HG02885 (cell line): Measurements from ENCODE around the gene MAFG.

Experiments used
- ATAC-seq: cut with Tn5 transposase; IDR thresholded peaks from one replicate; pipeline ENCODE4 v1.9.1; 2021; ENCODE audit warnings: mild to moderate bottlenecking; ENCODE audit not compliant: unreplicated experiment, poor library complexity

MAFG gene

GRCh38 chr17:81925860-81926450, 1.6 kb downstream of the MAFG start:
- ATAC-seq = no peak

DNA sequence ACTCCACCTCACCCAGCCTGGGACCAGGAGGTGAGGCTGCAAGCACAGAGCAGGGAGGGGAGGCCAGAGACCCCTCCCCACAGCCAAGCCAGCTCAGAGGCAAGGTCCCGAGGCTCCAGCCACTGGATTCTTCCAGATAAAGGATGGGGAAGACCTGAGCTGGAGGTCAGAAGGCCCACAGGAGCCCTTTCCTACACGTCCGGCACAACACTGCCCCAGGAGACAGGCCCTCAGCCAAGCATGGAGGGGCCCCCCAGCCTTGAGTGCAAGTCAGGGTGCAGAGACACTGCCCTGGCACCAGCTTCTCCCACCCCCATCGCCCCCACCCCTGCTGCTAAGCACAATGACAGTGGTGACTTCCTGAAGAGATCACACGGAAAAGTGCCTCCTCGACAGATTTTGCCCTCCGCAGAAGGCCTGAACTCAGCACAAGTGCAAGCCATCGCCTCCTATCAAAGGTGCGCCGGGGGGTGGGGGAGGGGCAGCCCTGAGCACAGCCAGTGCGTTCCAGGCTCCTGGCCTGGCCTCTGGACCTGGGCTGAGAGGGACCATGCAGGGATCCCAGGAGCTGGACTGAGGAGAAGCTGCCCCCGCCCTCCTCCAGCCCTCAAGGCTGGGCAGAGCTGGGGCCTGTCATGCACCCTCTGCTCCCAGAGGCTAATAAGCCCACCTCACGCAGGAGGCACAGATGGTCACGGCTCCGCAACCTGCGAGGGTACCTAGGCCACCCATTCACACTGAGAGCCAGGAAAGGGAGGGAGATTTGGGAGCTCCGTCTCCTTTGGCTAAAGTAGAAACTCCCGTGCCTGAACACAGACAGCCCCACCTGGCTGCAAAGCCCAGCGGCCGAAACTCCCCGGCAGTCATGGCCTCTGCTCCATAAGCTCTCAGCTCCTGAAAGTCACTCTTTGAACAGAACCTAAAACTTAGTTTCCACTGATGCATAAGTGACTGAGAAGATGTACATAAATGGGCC, 2.7 kb downstream of the MAFG start:
- ATAC-seq = no peak

DNA sequence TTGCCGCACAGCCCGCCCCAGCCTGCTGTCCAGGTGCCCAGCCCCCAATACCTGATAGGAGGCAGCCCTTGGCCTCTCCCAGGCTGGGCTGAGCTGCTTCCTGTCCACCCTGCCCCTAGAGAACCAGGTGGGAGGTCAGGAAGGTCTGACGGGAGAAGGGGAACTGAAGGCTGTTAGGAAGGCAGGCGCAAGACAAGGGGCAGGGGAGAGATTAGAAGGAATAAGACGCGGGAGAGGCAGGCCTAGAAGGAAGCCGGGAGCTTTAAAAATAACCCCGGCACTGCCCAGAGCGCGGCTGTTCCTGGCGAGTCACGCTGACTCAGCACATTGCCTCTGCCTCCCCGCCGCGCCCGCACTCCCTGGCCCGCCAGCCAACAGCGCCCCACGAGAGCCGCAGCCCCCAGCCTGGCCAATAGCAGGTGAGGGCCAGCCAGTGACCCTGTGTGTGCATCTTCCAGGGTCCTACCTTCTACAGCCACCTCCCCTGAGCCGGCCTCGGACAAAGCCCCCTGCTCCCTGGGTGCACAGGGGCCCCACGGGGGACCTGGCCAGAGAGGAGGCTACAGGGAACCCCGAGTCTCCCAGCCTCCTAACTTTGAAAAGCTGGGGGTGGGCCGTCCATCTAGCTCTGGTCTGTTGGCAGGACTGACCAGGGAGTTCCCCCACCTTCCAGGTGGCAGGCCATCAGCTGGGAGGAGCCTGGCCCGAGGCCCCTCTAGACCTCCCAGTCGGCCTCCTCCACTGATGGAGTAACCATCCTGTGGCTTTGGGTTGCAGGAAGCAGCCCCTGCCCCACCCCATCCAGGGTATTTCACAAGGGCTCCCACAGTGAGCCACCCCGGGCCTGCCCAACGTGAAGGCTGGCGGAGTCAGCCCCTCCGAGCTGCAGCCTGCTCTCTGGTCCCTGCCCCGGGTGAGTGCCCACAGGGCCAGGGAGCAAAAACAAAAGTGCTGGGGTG, 4.0 kb downstream of the MAFG start:
- ATAC-seq = no peak

- no peak for ATAC-seq
Observed at GRCh38 chr17:81922566-81923301, 4.8 kb downstream of the MAFG start.

DNA sequence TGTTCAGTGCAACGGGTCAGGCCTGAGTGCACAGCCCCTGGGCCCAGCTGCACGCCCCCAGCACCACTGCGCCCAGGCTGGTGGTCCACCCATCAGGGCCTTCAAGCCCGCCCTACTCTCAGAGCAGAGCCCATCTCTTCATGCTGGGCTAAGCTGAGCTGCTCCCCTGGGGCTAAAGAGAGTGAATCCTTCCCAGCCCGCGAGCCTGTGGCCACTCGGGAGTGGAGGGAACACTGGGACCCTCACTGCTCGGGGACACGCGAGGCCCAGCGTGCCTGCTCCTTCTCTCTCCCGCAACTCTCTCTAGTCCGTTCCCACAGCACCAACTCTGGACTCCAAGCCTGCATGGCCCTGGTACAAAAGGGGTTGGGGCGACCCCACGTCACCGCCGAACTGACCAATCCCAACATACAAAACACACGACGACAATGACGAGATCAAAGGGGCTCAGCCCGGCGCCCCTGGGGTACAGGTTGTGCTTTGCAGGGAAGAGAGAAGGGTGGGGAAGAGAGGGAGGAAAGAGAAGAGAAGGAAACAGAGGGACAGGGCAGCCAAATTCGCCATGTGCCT, 5.5 kb downstream of the MAFG start:
- no peak for ATAC-seq

GRCh38 chr17:81921537-81921862, 6.0 kb downstream of the MAFG start:
- no peak for ATAC-seq

- ATAC-seq = no peak
Observed at GRCh38 chr17:81920612-81921536, 6.7 kb downstream of the MAFG start.

GRCh38 chr17:81918832-81919545, 8.5 kb downstream of the MAFG start:
- ATAC-seq = no peak

DNA sequence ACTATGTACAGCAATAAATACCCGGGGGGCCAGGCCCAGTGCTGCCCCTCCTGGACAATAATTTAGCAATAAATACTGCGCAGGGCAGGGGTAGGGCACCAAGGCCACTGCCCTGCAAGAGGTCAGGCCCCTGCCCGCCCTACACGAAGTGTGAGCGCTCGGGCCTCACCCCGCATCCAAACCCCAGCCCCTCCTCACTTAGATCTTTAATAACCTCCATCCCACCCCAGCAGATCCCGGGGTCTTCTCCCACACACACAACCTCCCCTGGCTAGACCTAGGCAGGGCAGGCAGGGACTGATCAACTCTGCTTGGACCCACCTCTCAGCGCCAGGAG, 9.2 kb downstream of the MAFG start:
- ATAC-seq = peak; percentile 18

DNA sequence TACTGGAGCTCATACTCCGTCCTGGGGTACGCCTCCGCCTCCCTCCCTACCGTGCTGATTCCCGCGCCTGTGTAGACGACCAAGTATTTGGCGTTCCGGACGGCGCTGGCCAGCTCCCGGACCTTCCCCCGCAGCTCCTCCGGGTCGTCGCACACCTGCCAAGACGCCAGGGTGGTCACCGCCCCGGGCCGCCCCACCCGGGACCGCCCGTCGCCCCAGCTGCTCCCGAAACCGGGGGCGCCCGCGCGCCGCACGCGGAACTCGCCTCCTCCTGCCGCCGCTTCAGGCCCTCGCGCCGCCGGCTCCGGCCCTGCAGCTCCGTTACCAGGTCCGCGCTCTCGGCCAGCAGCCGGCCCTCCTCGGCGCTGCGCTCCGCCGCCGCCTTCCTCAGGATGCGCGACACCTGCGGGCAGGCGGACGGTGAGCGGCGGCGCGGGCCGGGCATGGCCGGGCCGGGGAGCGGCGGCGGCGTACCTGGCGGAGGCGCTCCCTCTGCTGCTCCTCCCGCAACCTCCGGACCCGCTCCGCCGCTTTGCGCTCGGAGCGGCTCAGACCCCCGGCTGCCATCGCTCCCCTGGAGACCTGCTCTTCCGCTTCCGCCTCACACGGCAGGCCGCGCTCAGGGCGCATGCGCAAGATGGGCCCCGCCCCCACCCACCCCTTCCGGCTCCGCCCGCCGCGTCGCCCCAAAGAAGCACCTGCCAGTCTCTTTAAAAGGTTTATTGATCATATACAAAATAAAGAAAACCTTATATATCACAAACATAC, 9.8 kb downstream of the MAFG start, which contains the start of gene SIRT7:
Gene SIRT7 (minus strand): TSS at position 612 of the 768 bp plus-strand sequence. CDS start 45 bp downstream, at position 567.
- ATAC-seq = peak; percentile 80

DNA sequence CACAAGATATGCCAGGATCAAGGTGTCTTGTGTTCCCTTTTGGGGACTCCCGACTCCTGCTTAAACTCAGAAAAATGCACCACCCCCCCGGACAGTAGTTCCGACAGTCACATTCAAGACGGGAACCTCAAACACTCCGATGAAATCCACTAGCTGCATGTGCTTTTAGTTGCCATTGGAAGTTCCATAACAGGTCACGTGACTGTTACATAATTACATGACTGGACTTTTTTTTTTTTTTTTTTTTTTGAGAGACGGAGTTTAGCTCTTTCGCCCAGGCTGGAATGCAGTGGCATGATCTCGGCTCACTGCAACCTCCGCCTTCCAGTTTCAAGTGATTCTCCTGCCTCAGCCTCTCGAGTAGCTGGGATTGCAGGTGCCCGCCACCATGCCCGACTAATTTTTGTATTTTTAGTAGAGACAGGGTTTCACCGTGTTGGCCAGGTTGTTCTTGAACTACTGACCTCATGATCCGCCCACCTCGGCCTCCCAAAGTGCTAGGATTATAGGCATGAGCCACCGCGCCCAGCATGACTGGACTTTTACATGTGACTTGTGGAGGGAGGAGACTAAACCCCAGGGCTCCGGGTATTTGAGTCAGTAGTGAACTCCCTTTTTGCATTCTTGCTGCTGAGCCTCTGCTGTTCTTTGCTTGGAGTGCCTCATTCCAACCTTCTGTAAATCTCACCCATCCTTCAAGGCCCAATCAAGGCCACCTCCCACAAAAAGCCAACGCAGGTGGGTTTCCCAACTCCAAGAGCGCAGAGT, 11.1 kb downstream of the MAFG start:
- no peak for ATAC-seq

DNA sequence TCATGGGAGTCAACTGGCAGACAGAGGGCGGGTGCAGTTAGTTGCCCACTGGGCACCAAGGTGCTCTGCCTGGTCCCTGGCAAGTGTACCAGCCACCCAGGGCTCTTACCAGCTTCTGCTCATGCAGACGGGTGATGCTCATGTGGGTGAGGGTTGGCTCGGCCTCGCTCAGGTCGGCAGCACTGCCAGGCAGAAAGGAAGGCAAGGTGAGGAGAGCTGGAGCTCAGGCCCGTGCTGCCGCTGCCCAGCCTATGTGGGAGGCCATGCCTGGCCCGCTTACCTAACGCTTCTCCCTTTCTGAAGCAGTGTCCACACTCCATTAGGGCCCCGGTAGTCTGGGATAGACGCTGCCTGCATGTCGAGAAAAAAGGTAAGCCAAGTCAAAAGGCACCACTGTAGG, 12.2 kb downstream of the MAFG start:
- no peak for ATAC-seq

DNA sequence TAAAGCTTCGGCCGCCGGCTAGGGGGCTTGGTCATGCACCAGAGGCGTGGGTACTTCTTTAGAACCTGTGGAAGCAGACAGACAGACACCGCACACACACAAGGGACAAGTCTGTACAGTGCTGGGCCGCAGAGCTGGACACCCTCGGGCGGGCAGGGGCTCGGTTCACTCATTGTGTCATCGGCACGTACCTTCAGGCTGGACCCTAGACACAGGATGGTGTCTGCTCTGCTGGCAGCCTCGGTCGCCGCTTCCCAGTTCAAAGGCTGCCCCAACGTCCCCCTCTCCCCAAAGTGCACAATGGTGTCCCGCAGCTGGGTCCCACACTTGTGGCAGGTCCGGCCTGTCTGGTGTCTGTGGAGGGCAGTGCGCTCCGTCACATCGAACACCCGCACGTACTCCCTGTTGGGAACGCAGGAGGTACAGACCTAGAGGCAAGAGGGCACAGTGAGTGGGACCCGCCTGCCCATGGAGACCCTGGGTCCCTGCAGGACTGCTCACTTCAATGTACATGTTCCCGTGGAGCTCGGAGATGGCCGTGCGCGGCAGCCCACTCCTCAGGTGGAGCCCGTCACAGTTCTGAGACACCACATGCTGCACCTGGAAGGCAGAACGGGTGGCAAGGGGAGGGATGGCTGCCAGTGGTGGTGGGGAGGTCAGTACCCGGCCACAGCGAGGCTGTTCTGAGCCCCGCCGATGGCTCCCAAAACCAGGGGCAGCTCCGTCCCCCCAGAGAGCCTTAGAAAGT, 13.3 kb downstream of the MAFG start:
- ATAC-seq = no peak

DNA sequence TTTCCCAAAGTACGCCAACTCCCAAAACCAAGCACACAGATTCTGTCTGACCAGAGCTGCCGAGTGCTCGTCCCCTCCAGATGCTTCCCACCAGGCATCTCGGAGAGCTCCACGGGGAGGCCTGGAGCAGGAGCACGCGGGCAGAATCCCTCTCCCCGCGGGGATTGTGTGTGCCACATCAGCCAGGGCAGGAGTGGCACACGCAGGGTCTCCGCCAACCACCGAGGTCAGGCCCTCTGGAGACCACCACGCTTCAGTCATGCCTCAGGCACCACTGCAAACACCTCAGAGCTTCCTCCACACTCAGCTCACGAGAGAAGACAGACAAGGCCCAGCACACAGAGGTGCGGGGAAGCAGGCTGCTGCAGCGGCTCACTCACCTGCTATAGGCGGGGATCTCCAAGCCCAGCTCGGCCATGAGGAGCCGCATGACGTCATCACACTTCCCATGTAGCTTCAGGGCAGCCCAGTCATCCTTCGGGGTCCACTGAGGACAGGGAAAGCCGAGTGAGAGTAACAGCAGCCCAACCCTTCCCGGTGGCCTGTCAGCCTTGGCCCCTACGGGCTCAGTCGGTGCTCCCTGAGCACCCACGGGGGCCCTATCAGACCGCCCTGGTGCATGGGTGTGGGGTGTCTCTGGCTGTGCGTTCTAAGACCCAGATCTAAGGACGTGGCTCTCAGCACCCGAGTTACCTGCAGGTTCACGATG, 14.0 kb downstream of the MAFG start:
- ATAC-seq = no peak
